Measurements from ENCODE around the gene PCSK5.

The PCSK5 gene

GRCh38 chr9:76092572-76092971 lies 202.1 kb downstream of the PCSK5 start:
- DNase-seq: no peak

- DNase-seq: no peak
These were observed 205.1 kb downstream of the PCSK5 start for GRCh38 chr9:76095585-76095984.

GRCh38 chr9:76099516-76099915 lies 209.0 kb downstream of the PCSK5 start:
- DNase-seq: no peak

- DNase-seq: no peak
These were observed 210.6 kb downstream of the PCSK5 start for GRCh38 chr9:76101075-76101474.

GRCh38 chr9:76101491-76101890 lies 211.0 kb downstream of the PCSK5 start:
- DNase-seq: no peak

GRCh38 chr9:76101947-76102346 lies 211.5 kb downstream of the PCSK5 start:
- no peak for DNase-seq

GRCh38 chr9:76103531-76104315 lies 213.2 kb downstream of the PCSK5 start:
- DNase-seq: no peak

GRCh38 chr9:76107482-76107881 lies 217.0 kb downstream of the PCSK5 start:
- no peak for DNase-seq

GRCh38 chr9:76109953-76110352 lies 219.5 kb downstream of the PCSK5 start:
- DNase-seq: peak; percentile 7

- no peak for DNase-seq
These were observed 221.7 kb downstream of the PCSK5 start for GRCh38 chr9:76112151-76112550.

- DNase-seq: no peak
These were observed 223.7 kb downstream of the PCSK5 start for GRCh38 chr9:76114144-76114543.

- DNase-seq: no peak
These were observed 224.9 kb downstream of the PCSK5 start for GRCh38 chr9:76115396-76115795.

- DNase-seq: no peak
These were observed 225.6 kb downstream of the PCSK5 start for GRCh38 chr9:76115982-76116646.

GRCh38 chr9:76116913-76117312 lies 226.4 kb downstream of the PCSK5 start:
- DNase-seq: no peak

GRCh38 chr9:76127637-76128036 lies 237.2 kb downstream of the PCSK5 start:
- DNase-seq: no peak

- peak; percentile 39 for DNase-seq
These were observed 245.4 kb downstream of the PCSK5 start for GRCh38 chr9:76135902-76136301.

GRCh38 chr9:76136986-76137385 lies 246.5 kb downstream of the PCSK5 start:
- DNase-seq: peak; percentile 47

GRCh38 chr9:76137931-76138330 lies 247.5 kb downstream of the PCSK5 start:
- no peak for DNase-seq

- DNase-seq: no peak
These were observed 247.9 kb downstream of the PCSK5 start for GRCh38 chr9:76138360-76138759.

- no peak for DNase-seq
These were observed 253.4 kb downstream of the PCSK5 start for GRCh38 chr9:76143834-76144233.

- DNase-seq: no peak
These were observed 259.5 kb downstream of the PCSK5 start for GRCh38 chr9:76150013-76150412.

GRCh38 chr9:76151267-76151666 lies 260.8 kb downstream of the PCSK5 start:
- DNase-seq: no peak

- no peak for DNase-seq
These were observed 262.9 kb downstream of the PCSK5 start for GRCh38 chr9:76153339-76153738.

- no peak for DNase-seq
These were observed 263.6 kb downstream of the PCSK5 start for GRCh38 chr9:76153902-76154629.

Data from DMS53 (cell line).